Activated CD8-positive, alpha-beta memory T cell treated with anti-CD3 and anti-CD28 coated beads, Interleukin-2, amount 50 U/mL, for 24 hours (primary cell): Measurements from ENCODE around the gene FBXL7.

ENCODE experiments used
- DNase-seq: peaks from one replicate; pipeline ENCODE4 v3.0.0-alpha.2; 2020; ENCODE audit errors: extremely low read depth

FBXL7 gene

GRCh38 chr5:15544039-15544438 is 44.1 kb downstream of the FBXL7 start:
- DNase-seq = no peak

GRCh38 chr5:15545082-15545481 is 45.1 kb downstream of the FBXL7 start:
- no peak for DNase-seq

- DNase-seq = no peak
Measured at GRCh38 chr5:15547261-15547839, 47.4 kb downstream of the FBXL7 start.

GRCh38 chr5:15549961-15550360 is 50.0 kb downstream of the FBXL7 start:
- DNase-seq = no peak

DNA sequence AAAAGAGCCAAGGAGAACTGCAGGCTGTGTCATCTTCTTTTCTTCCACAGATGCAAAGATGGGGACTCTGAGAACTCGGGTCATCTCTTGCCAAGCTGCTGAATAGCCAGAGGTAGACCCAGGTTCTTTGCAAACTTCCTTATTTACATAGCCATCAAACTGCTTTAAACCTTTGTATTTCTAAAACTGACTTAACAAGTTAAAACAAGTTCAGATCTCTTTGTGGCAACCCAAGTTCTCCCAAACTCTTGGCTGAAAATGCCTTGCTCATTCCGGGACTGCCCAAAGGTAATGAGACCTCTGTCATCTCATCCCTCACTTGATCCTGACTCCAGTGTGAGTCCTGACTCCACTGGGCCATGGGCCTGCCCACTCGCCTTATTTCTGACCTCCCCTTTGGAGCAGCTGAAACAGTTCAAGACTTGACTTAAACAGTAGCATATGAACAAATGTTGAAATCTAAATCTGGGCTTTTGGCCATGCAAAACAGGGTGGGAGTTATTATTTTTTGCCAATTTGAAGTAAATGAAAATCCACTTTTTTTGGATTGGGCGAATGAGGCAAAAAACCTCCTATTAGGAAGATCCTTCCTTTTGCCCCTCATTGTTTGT is 50.6 kb downstream of the FBXL7 start:
- no peak for DNase-seq

- DNase-seq = no peak
Measured at GRCh38 chr5:15551113-15551504, 51.1 kb downstream of the FBXL7 start.

DNA sequence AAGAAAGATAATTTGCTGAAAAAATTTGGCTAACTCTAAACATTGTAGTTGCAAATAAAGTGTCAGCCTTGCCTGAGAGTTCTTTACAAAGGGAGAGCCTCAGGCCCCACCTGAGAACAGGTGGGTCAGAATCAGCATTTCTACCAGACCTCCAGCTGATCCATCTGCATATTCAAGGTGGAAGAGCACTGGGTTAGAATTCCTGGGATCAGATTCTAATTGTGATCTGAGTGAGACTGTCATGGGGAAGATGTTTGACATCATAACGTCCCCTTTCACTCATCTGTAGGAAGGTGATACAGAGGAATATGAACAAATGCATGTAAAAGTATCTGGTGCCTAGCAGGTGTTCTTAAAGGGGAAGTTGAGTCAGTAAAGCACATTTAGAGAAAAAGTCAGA is 54.6 kb downstream of the FBXL7 start:
- DNase-seq = no peak

DNA sequence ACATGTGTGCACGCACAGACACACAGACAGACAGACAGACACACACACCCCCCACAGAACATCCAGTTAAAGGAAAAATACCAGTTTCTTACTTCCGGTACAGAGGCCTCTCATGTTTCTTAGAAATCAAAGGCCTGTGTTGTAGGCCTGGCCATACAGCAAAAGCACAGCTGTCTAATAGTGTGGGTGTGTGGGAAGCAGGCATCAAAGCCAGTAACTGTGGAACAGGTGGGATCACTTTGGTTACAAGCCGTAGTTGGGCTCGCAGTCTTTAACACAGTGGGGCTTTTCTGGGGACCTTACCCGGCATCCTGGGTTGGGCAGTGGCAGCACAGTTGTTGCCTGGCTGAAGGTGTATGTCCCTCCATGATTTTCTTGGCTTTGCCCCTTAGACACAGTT is 55.2 kb downstream of the FBXL7 start:
- no peak for DNase-seq

GRCh38 chr5:15558240-15558639 is 58.3 kb downstream of the FBXL7 start:
- no peak for DNase-seq

- DNase-seq = no peak
Measured at GRCh38 chr5:15558681-15559080, 58.7 kb downstream of the FBXL7 start.

DNA sequence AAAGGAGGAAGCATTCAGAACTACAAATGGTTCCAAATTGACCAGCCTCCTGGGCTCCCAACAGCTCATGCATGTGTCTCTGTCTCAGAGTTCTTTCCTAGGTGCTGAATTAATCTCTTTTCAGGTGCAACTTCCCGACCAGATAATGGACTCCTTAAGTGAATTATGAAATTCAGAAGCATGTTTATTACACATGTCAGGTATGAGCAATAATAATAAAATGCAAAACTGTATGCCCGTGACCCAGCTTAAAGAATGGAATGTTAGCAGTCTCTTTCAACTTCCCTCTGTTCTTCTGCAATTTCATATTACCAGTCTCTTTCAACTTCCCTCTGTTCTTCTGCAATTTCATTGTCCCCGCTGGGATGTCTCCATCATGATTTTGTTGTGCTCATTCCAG is 60.4 kb downstream of the FBXL7 start:
- DNase-seq = no peak

- DNase-seq = no peak
Measured at GRCh38 chr5:15564523-15564922, 64.5 kb downstream of the FBXL7 start.

DNA sequence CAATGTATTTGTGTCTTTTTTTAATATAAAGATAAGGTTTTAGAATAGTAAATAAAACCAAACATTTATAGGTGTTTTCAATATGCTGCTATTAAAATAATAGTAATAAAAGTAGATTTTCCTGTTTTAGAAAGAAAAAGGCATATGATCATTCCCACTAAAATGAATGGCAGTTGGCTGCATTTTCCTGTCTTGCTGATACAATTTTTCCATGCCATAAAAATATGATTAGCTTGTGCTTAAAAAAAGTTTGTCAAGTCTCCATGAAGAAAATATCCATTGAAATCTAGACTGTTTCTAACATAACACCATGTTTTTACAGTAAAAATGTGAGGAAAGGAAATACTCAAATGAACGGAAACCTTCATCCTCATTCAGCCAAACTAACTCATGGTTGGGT is 65.0 kb downstream of the FBXL7 start:
- no peak for DNase-seq

DNA sequence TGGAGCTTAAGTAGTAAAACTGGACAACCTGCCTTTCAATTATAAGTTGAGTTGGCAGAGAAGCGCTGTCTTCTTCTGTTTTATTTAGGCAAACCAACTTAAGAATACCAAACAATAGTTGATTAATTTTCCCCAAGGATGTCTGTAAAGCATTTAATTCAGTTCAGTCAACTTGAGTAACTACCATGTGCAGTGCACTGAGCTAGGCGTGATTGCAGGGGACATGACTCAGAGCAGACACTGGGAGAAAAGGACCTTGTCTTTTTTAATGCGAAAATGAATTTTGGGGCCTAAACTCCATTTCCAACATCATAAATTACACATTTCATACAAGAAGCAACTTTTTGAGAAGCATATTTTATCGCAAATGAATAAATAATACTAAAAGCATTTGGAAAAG is 66.3 kb downstream of the FBXL7 start:
- no peak for DNase-seq

DNA sequence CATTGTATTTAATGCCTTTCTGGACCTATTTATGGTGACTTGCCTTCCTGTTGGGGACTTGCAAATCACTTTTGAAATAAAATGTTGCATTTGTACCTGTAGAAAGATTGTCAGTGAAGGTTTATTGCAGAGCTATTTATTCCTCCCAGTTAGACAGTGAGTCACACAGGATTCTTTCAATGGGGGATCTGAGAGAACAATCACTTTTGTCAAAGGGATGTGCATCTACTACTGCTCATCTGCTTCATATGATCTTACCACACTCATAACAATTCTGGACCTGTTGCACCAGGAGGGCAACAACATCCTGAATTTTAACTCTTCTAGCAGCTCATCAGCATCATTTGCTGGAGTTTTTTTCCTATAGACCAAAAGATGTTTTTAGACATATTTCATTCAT is 66.8 kb downstream of the FBXL7 start:
- no peak for DNase-seq

DNA sequence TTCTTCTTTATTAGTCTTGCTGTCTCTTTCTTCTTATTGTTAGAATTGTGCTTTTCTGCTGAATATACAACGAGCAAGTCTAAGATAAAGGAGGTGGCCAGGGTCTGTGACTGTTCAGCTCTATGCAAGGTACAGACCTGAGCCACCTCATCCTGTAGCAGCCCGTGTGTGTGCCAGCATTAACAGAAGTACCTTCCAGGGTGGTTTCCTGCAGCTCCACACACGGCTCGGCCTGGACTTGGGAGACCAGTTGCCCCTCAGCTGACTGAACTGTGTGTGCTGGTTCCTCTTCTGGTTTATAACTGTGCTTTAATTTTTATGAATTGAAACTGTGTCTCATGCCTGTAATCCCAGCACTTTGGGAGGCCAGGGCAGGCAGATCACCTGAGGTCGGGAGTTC is 70.5 kb downstream of the FBXL7 start:
- no peak for DNase-seq

- DNase-seq = no peak
Measured at GRCh38 chr5:15571081-15571480, 71.1 kb downstream of the FBXL7 start.

GRCh38 chr5:15571618-15572017 is 71.6 kb downstream of the FBXL7 start:
- no peak for DNase-seq

DNA sequence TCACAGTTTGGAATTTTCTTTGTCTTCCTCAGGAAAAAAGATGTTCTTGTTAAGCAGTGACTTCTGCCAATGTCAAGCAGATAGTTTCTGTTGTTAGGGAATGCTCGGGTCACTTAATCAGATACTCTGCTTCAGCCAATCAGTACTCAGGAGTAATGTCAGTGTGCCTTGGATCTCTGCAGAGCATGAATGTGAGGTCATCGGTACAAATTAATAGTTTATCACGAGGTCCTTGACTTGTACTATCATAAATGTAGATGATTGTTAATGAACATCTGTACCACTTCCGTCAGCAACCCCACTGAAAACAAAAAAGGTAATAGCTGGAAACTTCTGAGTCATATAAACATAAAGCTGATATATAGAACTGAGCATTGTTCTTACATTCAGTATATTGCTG is 73.6 kb downstream of the FBXL7 start:
- DNase-seq = no peak

- no peak for DNase-seq
Measured at GRCh38 chr5:15574128-15574527, 74.1 kb downstream of the FBXL7 start.

- DNase-seq = no peak
Measured at GRCh38 chr5:15574806-15575325, 74.9 kb downstream of the FBXL7 start.

DNA sequence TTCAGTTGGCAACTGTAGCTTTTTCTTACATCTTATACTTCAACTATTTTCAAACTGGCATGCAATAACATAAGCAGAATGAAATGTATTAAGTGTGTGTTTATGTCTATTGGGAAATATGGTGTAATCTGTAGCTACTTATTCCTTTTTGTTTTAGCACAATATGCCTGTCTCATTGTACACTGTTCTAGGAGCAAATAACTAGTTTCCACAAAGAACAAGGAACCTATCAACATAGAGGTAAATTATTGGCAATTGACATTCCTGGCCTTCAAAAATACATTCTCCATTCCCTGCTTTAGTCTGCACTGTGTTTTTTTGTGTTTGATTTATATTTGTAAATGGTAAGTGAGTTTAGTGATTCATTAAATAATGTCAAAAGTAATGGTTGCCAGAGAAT is 75.7 kb downstream of the FBXL7 start:
- no peak for DNase-seq

DNA sequence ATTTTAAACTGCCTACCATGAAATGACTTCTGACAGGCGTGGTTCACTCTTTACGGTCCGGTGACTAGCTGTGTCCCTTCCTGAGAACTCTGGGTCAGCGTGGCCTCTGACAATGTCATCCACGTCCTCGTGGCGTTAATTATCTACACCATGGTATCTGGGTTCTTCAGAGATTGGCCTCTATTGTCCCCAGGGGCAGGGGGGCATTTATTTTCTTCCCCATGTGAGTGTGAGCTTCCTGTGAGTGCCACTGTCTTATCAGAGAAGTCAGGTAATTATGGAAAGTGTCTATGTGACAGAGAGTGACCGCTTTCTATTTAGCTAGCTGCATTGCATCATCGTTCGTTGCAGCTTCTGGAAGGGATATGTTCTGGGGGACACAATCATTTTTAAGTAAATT is 77.2 kb downstream of the FBXL7 start:
- no peak for DNase-seq

- DNase-seq = no peak
Measured at GRCh38 chr5:15577831-15578230, 77.9 kb downstream of the FBXL7 start.
